Keratinocyte (primary cell): ENCODE measurements around the gene TRIM39.

Experiments used
- CTCF ChIP-seq, 3 experiments: IDR thresholded peaks in 1 of 3; conservative IDR thresholded peaks in 1 of 3; optimal IDR thresholded peaks in 1 of 3; 2 replicates in 2 of 3; 3 replicates in 1 of 3; pipeline versions ENCODE3 to v1.5.1; 2011; ENCODE audit warnings: low read length in 3 of 3, mild to moderate bottlenecking in 3 of 3, moderate library complexity in 2 of 3, control low read depth in 1 of 3, inconsistent platforms in 1 of 3; ENCODE audit not compliant: insufficient read depth in 2 of 3; ENCODE audit errors: extremely low read depth in 1 of 3
- EZH2 ChIP-seq: IDR thresholded peaks from one replicate; pipeline ENCODE4 v1.6.1; 2012; ENCODE audit warnings: inconsistent platforms, mild to moderate bottlenecking, low read length, moderate library complexity

GRCh38 chr6:30327232-30327746, 562 bp downstream of the TRIM39 start:
- TF ChIP-seq EZH2 (no peak), CTCF (optimal IDR thresholded peaks at IDR 0.05 in 1 of 3, IDR thresholded peaks at IDR 0.05 in 1 of 3, conservative IDR thresholded peaks at IDR 0.05 in 1 of 3; ENCODE audit: extremely low read depth in 1 of 3, insufficient read depth in 2 of 3, low read length in 3 of 3) (no peak)
